ENCODE measurements around the gene GOLGA2. TPM values are rescaled to one million over a fixed set of nuclear protein-coding genes. Genes with fewer than 3 reads are reported as not detected.

The GOLGA2 gene
- total RNA-seq, 1 donor from 2014 or later: 105 TPM

DNA sequence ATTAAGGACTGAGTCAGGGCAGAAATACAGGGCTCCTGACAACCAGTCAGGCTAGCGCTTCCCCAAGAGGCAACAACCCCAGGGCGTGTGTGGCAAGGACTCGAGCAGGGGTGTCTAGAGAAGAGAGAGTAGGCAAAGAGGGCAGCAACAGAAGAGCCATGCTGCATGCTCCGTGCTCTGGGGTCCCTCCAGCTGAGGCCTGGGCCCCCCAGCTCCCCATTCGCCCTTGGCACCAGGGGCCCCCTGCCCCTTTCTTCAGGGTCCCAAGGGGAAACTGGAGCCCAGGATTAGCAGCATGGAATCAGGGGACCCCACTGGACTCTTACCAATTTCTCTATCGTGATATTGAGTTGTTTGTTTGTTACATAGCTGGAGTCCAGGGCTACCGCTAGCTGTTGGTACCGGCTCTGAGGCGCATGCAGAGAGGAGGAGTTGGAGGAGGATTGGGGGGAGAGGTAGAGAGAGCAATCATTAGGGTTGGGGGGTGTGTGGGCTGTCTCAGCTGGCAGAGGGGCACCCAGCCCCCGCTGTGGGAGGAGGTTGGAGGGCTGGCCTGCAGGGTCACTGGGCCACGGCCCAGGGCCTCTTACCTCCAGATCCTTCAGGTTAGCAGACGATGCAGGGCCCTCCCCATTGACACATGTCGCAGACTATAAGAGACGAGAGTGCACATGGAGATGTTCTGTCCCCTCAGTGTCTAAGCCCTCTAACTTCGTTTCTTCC is 8.8 kb downstream of the GOLGA2 start:
- Histone ChIP-seq H3K4me3 (ENCODE audit: insufficient read depth, low read depth, low read length) (no peak overlapping the region), H3K79me2 (ENCODE audit: insufficient read depth, low read length) (peaks cover 19% of the 10 kb centered on the region), H3K4me2 (ENCODE audit: low read length) (no peak overlapping the region), H3K27me3 (ENCODE audit: insufficient read depth, low read length) (no peaks in the 10 kb centered on the region), H3K9me3 (ENCODE audit: insufficient read depth, low read depth, low read length) (no peaks in the 10 kb centered on the region), H3K9ac (ENCODE audit: low read length) (no peak overlapping the region), H2AFZ (ENCODE audit: low read depth, low read length) (no peak overlapping the region), H3K4me1 (ENCODE audit: insufficient read depth, low read length) (no peaks in the 10 kb centered on the region), H4K20me1 (ENCODE audit: insufficient read depth, low read length) (peaks cover 51% of the 10 kb centered on the region), H3K27ac (ENCODE audit: low read depth, low read length) (no peak overlapping the region), H3K36me3 (ENCODE audit: insufficient read depth, low read length) (peaks cover 50% of the 10 kb centered on the region)
- no peak for FAIRE-seq
- Mint-ChIP-seq H3K27me3 (ENCODE audit: low read depth, unreplicated experiment) (no peaks in the 10 kb centered on the region), H3K9me3 (ENCODE audit: unreplicated experiment) (peaks cover 2% of the 10 kb centered on the region), H3K36me3 (ENCODE audit: low read depth, unreplicated experiment) (peaks cover 29% of the 10 kb centered on the region), H3K27ac (ENCODE audit: unreplicated experiment) (peak overlapping the region; percentile 62), H3K4me1 (ENCODE audit: low read depth, unreplicated experiment) (no peaks in the 10 kb centered on the region), H3K4me3 (ENCODE audit: unreplicated experiment) (no peak overlapping the region)
- no peak for TF ChIP-seq EZH2 (IDR thresholded peaks at IDR 0.05; ENCODE audit: insufficient read depth, low read length)
- TF ChIP-seq, protein P1, sequence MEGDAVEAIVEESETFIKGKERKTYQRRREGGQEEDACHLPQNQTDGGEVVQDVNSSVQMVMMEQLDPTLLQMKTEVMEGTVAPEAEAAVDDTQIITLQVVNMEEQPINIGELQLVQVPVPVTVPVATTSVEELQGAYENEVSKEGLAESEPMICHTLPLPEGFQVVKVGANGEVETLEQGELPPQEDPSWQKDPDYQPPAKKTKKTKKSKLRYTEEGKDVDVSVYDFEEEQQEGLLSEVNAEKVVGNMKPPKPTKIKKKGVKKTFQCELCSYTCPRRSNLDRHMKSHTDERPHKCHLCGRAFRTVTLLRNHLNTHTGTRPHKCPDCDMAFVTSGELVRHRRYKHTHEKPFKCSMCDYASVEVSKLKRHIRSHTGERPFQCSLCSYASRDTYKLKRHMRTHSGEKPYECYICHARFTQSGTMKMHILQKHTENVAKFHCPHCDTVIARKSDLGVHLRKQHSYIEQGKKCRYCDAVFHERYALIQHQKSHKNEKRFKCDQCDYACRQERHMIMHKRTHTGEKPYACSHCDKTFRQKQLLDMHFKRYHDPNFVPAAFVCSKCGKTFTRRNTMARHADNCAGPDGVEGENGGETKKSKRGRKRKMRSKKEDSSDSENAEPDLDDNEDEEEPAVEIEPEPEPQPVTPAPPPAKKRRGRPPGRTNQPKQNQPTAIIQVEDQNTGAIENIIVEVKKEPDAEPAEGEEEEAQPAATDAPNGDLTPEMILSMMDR (IDR thresholded peaks at IDR 0.05; ENCODE audit: insufficient read depth, low read depth, low read length): no peak
- no peak for DNase-seq (ENCODE audit: low read depth)

DNA sequence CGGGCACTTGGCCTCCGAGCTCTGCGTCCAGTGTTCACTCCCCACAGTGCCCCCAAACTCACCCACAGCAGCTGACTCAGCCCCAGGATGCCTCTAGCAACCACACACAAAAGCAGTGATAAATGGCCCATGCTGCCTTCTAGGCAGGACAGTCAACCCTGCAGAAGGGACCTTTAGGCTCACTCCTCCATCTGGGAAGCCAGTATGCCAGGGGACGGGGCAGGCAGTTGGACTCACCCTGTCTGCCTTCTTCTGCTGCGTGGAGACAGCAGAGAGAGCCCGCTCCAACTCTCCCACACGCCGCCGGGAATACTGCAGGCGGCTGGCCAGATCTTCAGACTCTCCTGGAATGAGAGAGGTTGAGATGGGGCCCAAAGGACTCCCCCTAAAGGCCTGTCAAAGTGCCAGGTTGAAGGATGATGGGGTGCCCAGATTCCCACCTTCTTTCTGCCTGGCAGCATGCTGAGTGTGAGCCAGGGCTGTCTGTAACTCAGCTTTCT is 10.4 kb downstream of the GOLGA2 start:
- H3K4me2 ChIP-seq (ENCODE audit: low read length): no peak overlapping the region
- no peak overlapping the region for H3K4me3 ChIP-seq (ENCODE audit: insufficient read depth, low read depth, low read length)
- H3K79me2 ChIP-seq (ENCODE audit: insufficient read depth, low read length): peaks cover 7% of the 10 kb centered on the region
- H3K4me3 Mint-ChIP-seq (ENCODE audit: unreplicated experiment): no peak overlapping the region
- no peak overlapping the region for H3K27ac ChIP-seq (ENCODE audit: low read depth, low read length)
- H3K9me3 Mint-ChIP-seq (ENCODE audit: unreplicated experiment): peaks cover 2% of the 10 kb centered on the region
- no peak overlapping the region for H3K9ac ChIP-seq (ENCODE audit: low read length)
- H3K27ac Mint-ChIP-seq (ENCODE audit: unreplicated experiment): no peak overlapping the region
- H3K27me3 Mint-ChIP-seq (ENCODE audit: low read depth, unreplicated experiment): no peaks in the 10 kb centered on the region
- H2AFZ ChIP-seq (ENCODE audit: low read depth, low read length): no peak overlapping the region
- H3K36me3 Mint-ChIP-seq (ENCODE audit: low read depth, unreplicated experiment): peaks cover 36% of the 10 kb centered on the region
- no peaks in the 10 kb centered on the region for H3K4me1 ChIP-seq (ENCODE audit: insufficient read depth, low read length)
- peaks cover 49% of the 10 kb centered on the region for H4K20me1 ChIP-seq (ENCODE audit: insufficient read depth, low read length)
- no peaks in the 10 kb centered on the region for H3K9me3 ChIP-seq (ENCODE audit: insufficient read depth, low read depth, low read length)
- FAIRE-seq (no peak), DNase-seq (ENCODE audit: low read depth) (no peak)
- no peaks in the 10 kb centered on the region for H3K27me3 ChIP-seq (ENCODE audit: insufficient read depth, low read length)
- peaks cover 54% of the 10 kb centered on the region for H3K36me3 ChIP-seq (ENCODE audit: insufficient read depth, low read length)
- TF ChIP-seq EZH2 (IDR thresholded peaks at IDR 0.05; ENCODE audit: insufficient read depth, low read length): no peak
- TF ChIP-seq, protein P1 (IDR thresholded peaks at IDR 0.05; ENCODE audit: insufficient read depth, low read depth, low read length): no peak
- no peaks in the 10 kb centered on the region for H3K4me1 Mint-ChIP-seq (ENCODE audit: low read depth, unreplicated experiment)

DNA sequence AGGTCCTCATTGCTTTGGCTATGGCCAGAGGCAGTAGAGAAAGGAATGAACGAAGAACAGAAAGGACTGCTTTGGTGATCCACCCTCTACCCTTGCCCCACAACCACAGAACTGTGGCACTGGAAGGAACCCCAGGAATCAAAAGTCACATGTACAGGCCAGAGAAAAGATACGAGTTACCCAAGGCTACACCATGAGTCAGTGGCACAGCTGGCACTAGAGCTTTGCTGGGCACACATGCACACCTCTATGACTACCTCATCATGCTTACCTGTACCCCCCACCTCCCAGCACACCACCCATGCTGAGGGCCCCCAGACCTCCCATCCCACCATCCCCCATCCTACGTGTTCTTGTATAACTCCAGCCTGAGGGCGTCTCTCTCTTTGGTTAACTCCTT is 13.1 kb downstream of the GOLGA2 start:
- H3K79me2 ChIP-seq (ENCODE audit: insufficient read depth, low read length): no peaks in the 10 kb centered on the region
- H3K4me1 ChIP-seq (ENCODE audit: insufficient read depth, low read length): no peaks in the 10 kb centered on the region
- H3K36me3 ChIP-seq (ENCODE audit: insufficient read depth, low read length): peaks cover 50% of the 10 kb centered on the region
- H3K27me3 ChIP-seq (ENCODE audit: insufficient read depth, low read length): no peaks in the 10 kb centered on the region
- no peak overlapping the region for H3K4me2 ChIP-seq (ENCODE audit: low read length)
- FAIRE-seq (no peak), DNase-seq (ENCODE audit: low read depth) (no peak)
- H2AFZ ChIP-seq (ENCODE audit: low read depth, low read length): no peak overlapping the region
- H3K4me1 Mint-ChIP-seq (ENCODE audit: low read depth, unreplicated experiment): no peaks in the 10 kb centered on the region
- no peaks in the 10 kb centered on the region for H3K27me3 Mint-ChIP-seq (ENCODE audit: low read depth, unreplicated experiment)
- H3K36me3 Mint-ChIP-seq (ENCODE audit: low read depth, unreplicated experiment): peaks cover 27% of the 10 kb centered on the region
- no peak overlapping the region for H3K4me3 ChIP-seq (ENCODE audit: insufficient read depth, low read depth, low read length)
- H3K9me3 Mint-ChIP-seq (ENCODE audit: unreplicated experiment): peaks cover 2% of the 10 kb centered on the region
- no peak overlapping the region for H3K4me3 Mint-ChIP-seq (ENCODE audit: unreplicated experiment)
- TF ChIP-seq, protein P1 (IDR thresholded peaks at IDR 0.05; ENCODE audit: insufficient read depth, low read depth, low read length): no peak
- TF ChIP-seq EZH2 (IDR thresholded peaks at IDR 0.05; ENCODE audit: insufficient read depth, low read length): no peak
- no peak overlapping the region for H3K27ac ChIP-seq (ENCODE audit: low read depth, low read length)
- H3K9me3 ChIP-seq (ENCODE audit: insufficient read depth, low read depth, low read length): no peaks in the 10 kb centered on the region
- H3K27ac Mint-ChIP-seq (ENCODE audit: unreplicated experiment): no peak overlapping the region
- no peak overlapping the region for H3K9ac ChIP-seq (ENCODE audit: low read length)
- peaks cover 47% of the 10 kb centered on the region for H4K20me1 ChIP-seq (ENCODE audit: insufficient read depth, low read length)
